Peyer's patch (tissue), 4 donors: ENCODE measurements around the gene VAX1. TPM values are rescaled to one million over a fixed set of nuclear protein-coding genes. Genes with fewer than 3 reads are reported as not detected.

ENCODE experiments used
- DNase-seq, 3 donors: peaks; one replicate each; pipeline ENCODE4 v3.0.0-alpha.2; 2017 to 2019
- H3K27ac ChIP-seq, 4 donors: fragments of 200-600 bp; sonication (generic); one replicate each; pipeline ENCODE4 v1.5.1; 2016 to 2019
- H3K27me3 ChIP-seq, 2 donors: fragments of 200-600 bp; sonication (generic); one replicate each; pipeline ENCODE4 v1.5.1; 2019
- H3K36me3 ChIP-seq, 3 donors: fragments of 200-600 bp; sonication (generic); one replicate each; pipeline ENCODE4 v1.5.1; 2016 to 2019
- H3K4me1 ChIP-seq, 4 donors: fragments of 200-600 bp; sonication (generic); one replicate each; pipeline ENCODE4 v1.5.1; 2016 to 2019
- H3K4me3 ChIP-seq, 4 donors: fragments of 200-600 bp; sonication (generic); 1 replicate in 3 of 4; 2 replicates in 1 of 4; pipeline ENCODE4 v1.5.1; 2016 to 2019; ENCODE audit warnings: mild to moderate bottlenecking in 1 of 4
- H3K9me3 ChIP-seq, 4 donors: fragments of 200-600 bp; sonication (generic); one replicate each; pipeline ENCODE4 v1.5.1; 2016 to 2019; ENCODE audit warnings: mild to moderate bottlenecking in 1 of 4
- POLR2A ChIP-seq, 2 donors: fragments of 450-650 bp; IDR thresholded peaks; one replicate each; pipeline ENCODE4 v1.5.1; 2017; ENCODE audit warnings: antibody characterized with exemption in 2 of 2, mild to moderate bottlenecking in 2 of 2, moderate library complexity in 2 of 2
- total RNA-seq, 4 donors: library from RNA; depleted of rRNA; stranded (reverse); fragments of >200 nt; gene quantifications; one replicate each; pipeline ENCODE4 v1.1.0, GENCODE V29; 2016
- TF ChIP-seq, protein P1 (sequence below), 6 experiments: fragments of 450-650 bp in 4 of 6; fragments of 200-600 bp in 2 of 6; sonication (generic) in 1 of 6; IDR thresholded peaks; one replicate each; pipeline ENCODE4 v1.5.1; 2017 to 2019; ENCODE audit warnings: antibody characterized with exemption in 6 of 6, mild to moderate bottlenecking in 3 of 6, moderate library complexity in 1 of 6

The VAX1 gene
- total RNA-seq, 4 donors from 2014 or later = not detected

DNA sequence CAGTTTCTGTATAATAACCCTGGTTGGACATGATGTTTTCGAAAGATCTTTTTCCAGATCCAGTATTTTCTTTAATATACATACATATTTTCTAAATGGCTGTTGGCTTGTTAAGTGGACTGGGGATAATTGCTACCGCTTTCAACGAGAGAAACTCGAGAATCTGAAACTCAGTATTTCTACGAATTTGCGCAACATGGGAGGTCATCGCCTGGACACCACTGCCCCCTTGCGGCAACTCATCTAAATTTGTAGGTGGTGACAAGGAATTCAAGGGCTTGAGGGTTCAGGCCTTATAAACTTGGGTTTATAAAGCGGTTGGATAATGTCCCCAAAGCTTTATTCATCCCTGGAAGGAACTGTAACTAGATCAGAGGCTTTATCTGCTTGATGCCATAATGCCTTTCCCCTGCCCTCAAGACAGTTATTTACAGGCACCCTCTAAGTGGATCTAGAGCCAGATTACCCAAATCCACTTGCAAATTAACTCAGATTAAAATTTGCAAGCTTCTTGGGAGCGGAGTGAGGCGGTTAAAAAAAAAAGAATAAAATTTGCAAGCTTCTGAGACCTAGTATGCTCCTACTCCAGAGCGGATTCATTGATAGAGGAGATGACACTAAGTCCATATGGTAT is 37.9 kb upstream of the VAX1 start:
- Histone ChIP-seq H3K27me3 (peaks cover 0 to 12% of the 10 kb centered on the region in 2 donors), H3K4me1 (peaks cover 0 to 16% (median 0%) of the 10 kb centered on the region in 4 donors)

DNA sequence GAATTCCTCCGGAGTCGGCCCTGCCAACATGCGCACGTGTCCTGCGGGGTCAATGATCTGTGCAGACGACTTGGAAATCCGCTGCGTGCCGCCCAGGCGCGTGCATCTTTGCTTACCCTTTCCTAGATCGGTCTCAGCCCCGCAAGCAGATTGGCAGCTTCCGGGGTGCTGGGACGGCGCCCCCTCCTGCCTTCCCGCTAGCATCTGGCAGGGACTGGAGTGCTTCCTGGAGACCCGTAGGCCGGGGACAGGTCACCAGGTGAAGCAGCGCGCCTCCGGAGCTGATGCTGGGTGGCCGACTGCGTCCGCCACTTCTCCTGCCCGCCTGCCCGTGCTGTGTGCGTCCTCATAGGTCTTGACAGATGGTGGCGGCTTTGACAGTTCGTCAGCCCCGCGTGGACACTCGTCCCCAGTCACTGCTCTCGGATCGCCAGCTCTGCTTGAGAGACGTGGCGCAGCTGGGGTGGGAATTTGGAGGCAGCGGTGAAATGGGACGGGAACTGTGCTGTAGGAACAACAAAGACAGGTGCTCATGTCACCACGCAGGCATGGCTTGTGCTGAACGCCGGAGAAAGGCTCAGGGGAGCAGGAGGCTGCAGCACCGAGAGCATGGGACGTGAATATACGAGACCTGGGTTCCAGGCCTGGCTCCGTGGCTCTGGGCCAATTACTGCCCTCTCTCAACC is 37.3 kb upstream of the VAX1 start:
- Histone ChIP-seq H3K4me1 (peaks cover 0 to 16% (median 0%) of the 10 kb centered on the region in 4 donors), H3K27ac (no peak overlapping the region), H3K4me3 (peak overlapping the region; percentile 18 to 53 (median 43)), H3K36me3 (no peaks in the 10 kb centered on the region), H3K9me3 (no peaks in the 10 kb centered on the region), H3K27me3 (peaks cover 0 to 17% of the 10 kb centered on the region in 2 donors)
- peak in 2 of 3 donors; percentile 55 to 56 for DNase-seq
- no peak for TF ChIP-seq POLR2A (IDR thresholded peaks at IDR 0.05)
- TF ChIP-seq, protein P1, sequence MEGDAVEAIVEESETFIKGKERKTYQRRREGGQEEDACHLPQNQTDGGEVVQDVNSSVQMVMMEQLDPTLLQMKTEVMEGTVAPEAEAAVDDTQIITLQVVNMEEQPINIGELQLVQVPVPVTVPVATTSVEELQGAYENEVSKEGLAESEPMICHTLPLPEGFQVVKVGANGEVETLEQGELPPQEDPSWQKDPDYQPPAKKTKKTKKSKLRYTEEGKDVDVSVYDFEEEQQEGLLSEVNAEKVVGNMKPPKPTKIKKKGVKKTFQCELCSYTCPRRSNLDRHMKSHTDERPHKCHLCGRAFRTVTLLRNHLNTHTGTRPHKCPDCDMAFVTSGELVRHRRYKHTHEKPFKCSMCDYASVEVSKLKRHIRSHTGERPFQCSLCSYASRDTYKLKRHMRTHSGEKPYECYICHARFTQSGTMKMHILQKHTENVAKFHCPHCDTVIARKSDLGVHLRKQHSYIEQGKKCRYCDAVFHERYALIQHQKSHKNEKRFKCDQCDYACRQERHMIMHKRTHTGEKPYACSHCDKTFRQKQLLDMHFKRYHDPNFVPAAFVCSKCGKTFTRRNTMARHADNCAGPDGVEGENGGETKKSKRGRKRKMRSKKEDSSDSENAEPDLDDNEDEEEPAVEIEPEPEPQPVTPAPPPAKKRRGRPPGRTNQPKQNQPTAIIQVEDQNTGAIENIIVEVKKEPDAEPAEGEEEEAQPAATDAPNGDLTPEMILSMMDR (IDR thresholded peaks at IDR 0.05) = peak in 1 of 6 experiments; percentile 11

More for the DNA sequence above, 37.9 kb upstream of the VAX1 start:
- H3K27ac ChIP-seq = no peak overlapping the region
- H3K36me3 ChIP-seq = no peaks in the 10 kb centered on the region
- TF ChIP-seq, protein P1 (IDR thresholded peaks at IDR 0.05) = peak; percentile 25 to 75 (median 70)
- TF ChIP-seq POLR2A (IDR thresholded peaks at IDR 0.05) = no peak
- H3K9me3 ChIP-seq = no peaks in the 10 kb centered on the region
- H3K4me3 ChIP-seq = peak overlapping the region; percentile 18 to 53 (median 43)
- peak; percentile 64 to 91 (median 73) for DNase-seq

DNA sequence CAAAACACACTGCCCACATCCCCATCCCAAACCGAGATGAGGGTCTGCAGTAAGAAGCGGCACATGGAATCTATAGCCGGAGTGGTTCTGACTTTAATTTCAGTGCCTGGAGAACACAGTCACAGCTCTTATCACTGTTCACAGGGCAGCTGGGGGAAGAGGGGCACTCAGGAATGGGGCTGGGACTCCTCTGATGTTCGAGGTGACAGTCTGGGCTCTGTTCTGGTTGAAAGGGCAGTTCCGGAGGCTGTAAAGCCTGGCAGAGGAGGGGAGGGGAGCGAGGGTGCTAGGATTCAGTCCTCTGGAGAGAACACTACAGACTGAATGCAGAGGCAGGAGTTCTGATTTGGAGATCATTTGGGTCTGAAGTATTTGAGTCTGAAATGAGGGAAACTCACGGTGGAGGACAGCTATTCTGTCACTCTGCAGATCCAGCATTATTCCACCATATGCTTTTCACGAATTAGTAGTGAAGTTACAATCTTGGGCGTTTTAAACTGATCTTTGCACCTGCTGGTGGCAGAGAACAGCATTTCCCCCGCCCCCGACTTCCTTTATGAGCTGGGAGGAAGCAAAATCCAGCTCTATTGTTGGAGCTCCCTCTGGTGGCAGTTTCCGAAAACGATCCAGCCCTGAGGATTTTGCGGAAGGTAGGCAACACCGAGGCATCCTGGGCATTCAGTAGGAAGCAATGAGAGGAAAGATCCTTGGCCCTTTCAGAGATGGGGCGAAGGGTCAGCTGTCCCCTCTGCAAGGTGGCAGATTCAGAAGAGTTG is 36.6 kb upstream of the VAX1 start:
- Histone ChIP-seq H3K4me1 (peaks cover 0 to 16% (median 0%) of the 10 kb centered on the region in 4 donors), H3K27ac (no peak overlapping the region), H3K4me3 (peak overlapping the region; percentile 18 to 53 (median 43)), H3K36me3 (no peaks in the 10 kb centered on the region), H3K27me3 (peaks cover 0 to 23% of the 10 kb centered on the region in 2 donors), H3K9me3 (no peaks in the 10 kb centered on the region)
- TF ChIP-seq, protein P1 (IDR thresholded peaks at IDR 0.05) = peak; percentile 48 to 85 (median 80)
- no peak for TF ChIP-seq POLR2A (IDR thresholded peaks at IDR 0.05)
- peak; percentile 68 to 93 (median 81) for DNase-seq

DNA sequence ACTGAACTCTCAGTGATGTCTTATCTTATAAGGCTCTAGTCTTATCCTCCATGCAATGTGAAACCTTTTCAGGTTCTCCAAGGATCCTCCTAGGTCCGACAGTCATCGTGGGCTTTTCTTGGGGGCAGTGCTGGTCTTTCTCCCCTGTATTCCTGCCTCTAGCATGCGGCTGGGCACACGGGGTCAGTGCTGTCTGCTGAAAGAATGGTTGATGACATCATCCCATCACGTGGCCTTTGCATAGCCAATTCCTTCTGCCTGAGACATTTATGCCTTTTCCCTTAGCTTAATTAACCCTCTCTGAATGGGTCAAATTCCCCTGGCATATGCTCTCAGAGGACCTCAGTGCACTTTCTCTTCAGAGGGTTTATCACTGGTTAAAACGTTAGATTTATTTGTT is 32.2 kb upstream of the VAX1 start:
- no peaks in the 10 kb centered on the region for H3K36me3 ChIP-seq
- DNase-seq = no peak
- no peaks in the 10 kb centered on the region for H3K9me3 ChIP-seq
- H3K27ac ChIP-seq = no peak overlapping the region
- peaks cover 0 to 17% (median 2%) of the 10 kb centered on the region in 4 donors for H3K4me1 ChIP-seq
- no peak overlapping the region for H3K4me3 ChIP-seq
- peaks cover 0 to 50% of the 10 kb centered on the region in 2 donors for H3K27me3 ChIP-seq
- no peak for TF ChIP-seq POLR2A (IDR thresholded peaks at IDR 0.05)
- TF ChIP-seq, protein P1 (IDR thresholded peaks at IDR 0.05) = no peak

DNA sequence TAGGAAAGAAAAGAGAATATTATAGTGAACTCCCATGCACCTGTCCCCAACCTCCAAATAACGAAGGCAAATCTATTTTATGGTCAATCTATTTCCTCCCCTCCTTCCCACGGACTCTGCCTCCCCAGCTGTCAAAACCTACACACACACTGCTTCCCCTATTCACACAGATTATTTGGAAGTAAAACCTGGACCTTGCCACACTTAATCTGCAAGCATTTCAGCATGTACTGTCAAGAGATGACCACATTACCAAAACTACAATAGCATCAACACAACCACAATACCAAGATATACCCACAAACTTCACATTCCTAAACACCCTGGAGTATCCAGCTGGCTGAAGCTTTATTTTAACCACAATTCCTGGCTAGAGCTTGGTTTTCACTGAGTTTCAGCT is 31.4 kb upstream of the VAX1 start:
- H3K36me3 ChIP-seq = no peaks in the 10 kb centered on the region
- H3K27me3 ChIP-seq = peaks cover 0 to 57% of the 10 kb centered on the region in 2 donors
- DNase-seq = no peak
- peaks cover 0 to 16% (median 2%) of the 10 kb centered on the region in 4 donors for H3K4me1 ChIP-seq
- TF ChIP-seq, protein P1 (IDR thresholded peaks at IDR 0.05) = no peak
- no peak for TF ChIP-seq POLR2A (IDR thresholded peaks at IDR 0.05)
- H3K9me3 ChIP-seq = no peaks in the 10 kb centered on the region
- no peak overlapping the region for H3K27ac ChIP-seq
- no peak overlapping the region for H3K4me3 ChIP-seq
